Heart right ventricle (tissue), 16 donors: ENCODE data around the gene PRR18. TPM values are rescaled to one million over a fixed set of nuclear protein-coding genes. Genes with fewer than 3 reads are reported as not detected.

ENCODE experiments used
- ATAC-seq, 8 donors: fragments of 200-7000 bp; cut with Tn5 transposase; one replicate each; pipeline ENCODE4 v1.9.1; 2020; ENCODE audit warnings: mild to moderate bottlenecking in 8 of 8, moderate library complexity in 8 of 8, moderate number of reproducible peaks in 1 of 8
- DNase-seq, 2 donors: peaks; one replicate each; pipeline ENCODE4 v3.0.0-alpha.2; 2020
- H3K27ac ChIP-seq, 10 donors: fragments of 200-600 bp; sonication (generic) in 2 of 10; one replicate each; pipeline versions ENCODE4 v1.5.0 to v1.8.0; 2020 to 2022; ENCODE audit warnings: mild to moderate bottlenecking in 3 of 10
- H3K27me3 ChIP-seq, 7 donors: fragments of 200-600 bp; one replicate each; pipeline ENCODE4 v1.8.0; 2021 to 2022; ENCODE audit warnings: mild to moderate bottlenecking in 2 of 7
- H3K36me3 ChIP-seq, 9 donors: fragments of 200-600 bp; sonication (generic) in 1 of 9; one replicate each; pipeline versions ENCODE4 v1.5.0 to v1.8.0; 2020 to 2022; ENCODE audit warnings: mild to moderate bottlenecking in 2 of 9
- H3K4me1 ChIP-seq, 9 donors: fragments of 200-600 bp; sonication (generic) in 1 of 9; one replicate each; pipeline versions ENCODE4 v1.5.0 to v1.8.0; 2020 to 2022; ENCODE audit warnings: mild to moderate bottlenecking in 4 of 9
- H3K4me3 ChIP-seq, 10 donors: fragments of 200-600 bp; sonication (generic) in 2 of 10; one replicate each; pipeline versions ENCODE4 v1.5.0 to v1.8.0; 2020 to 2022; ENCODE audit warnings: mild to moderate bottlenecking in 7 of 10, moderate library complexity in 2 of 10
- H3K9me3 ChIP-seq, 11 donors: fragments of 200-600 bp in 10 of 11; sonication (generic) in 2 of 11; one replicate each; pipeline versions ENCODE4 v1.5.0 to v1.8.0; 2013 to 2022; ENCODE audit warnings: mild to moderate bottlenecking in 2 of 11, control low read depth in 1 of 11, moderate library complexity in 1 of 11
- WGBS, 2 donors: extraction: QIAGEN DNeasy Blood & Tissue Kit; methylation state at CpG; one replicate each; pipeline ENCODE4 v1.1.7; 2013; ENCODE audit warnings: inconsistent platforms in 1 of 2; 5-methylcytosine and 5-hydroxymethylcytosine counted together
- intact Hi-C, 10 donors: fragments of 100-400 bp; cut with DNase I; formaldehyde crosslinking; loops; one replicate each; pipeline versions ENCODE4 v1.11.1 to v1.14.2; 2022
- polyA plus RNA-seq, 2 donors: library from polyadenylated mRNA; stranded (reverse); fragments of 200-250 nt; gene quantifications; one replicate each; pipeline ENCODE4 v1.2.3, GENCODE V29; 2013
- total RNA-seq, 10 donors: library from RNA; stranded (reverse); fragmentation: NEBNext Ultra II Directional in 3 of 10; extraction: Animal tissue kit (Norgen Biotek cat#: 25700) in 3 of 10; gene quantifications; one replicate each; pipeline versions ENCODE4 v1.2.1 to v1.2.4, GENCODE V29; 2021 to 2023
- TF ChIP-seq, protein P1 (sequence below), 9 donors: fragments of 200-600 bp; sonication (generic) in 2 of 9; IDR thresholded peaks; one replicate each; pipeline versions ENCODE4 v1.5.0 to v1.8.0; 2021 to 2022; ENCODE audit warnings: antibody characterized with exemption in 9 of 9, mild to moderate bottlenecking in 5 of 9, moderate library complexity in 1 of 9
- donor health status: Arrhythmogenic right ventricular cardiomyopathy.
- donor health status: ischemic (EF 13 %, LVEDD 7.1; RV severe dilation, severe dysfunction).
- donor health status: healthy with polysubstance abuse.
- donor health status: DM: no; HTN: yes; CAD: no.
- donor health status: DM: no; HTN: no; CAD: no.
- donor health status: ischemic (EF 25% LVEDD 6.9; RV normal size, moderate dysfunction).
- donor health status: ischemic (EF 25% LVEDD 5.7; RV mildly dilated, moderate dysfunction).
- donor health status: healthy.
- donor health status: DM: yes; HTN: yes; CAD: no.
- donor health status: Ischemic cardiomyopathy.
- donor health status: ischemic (EF 35%, LVEDD 5.7; RV mildly dilated, moderate dysfunction).
- donor health status: nonischemic (EF 11% LVEDD 7.7; RV severe dilation, severe dysfunction).
- donor health status: DM: yes; HTN: yes; CAD: no.
- donor health status: PGD.
- donor health status: ischemic (EF 29% LVEDD 5.4; RV normal size, mild dysfunction).
- donor health status: nonischemic (EF 23%, LVEDD 6.1; RV moderate dilation, normal function).

Gene PRR18
- total and polyA plus RNA-seq, 12 donors, result 0.03 to 0.20 (median 0.11) TPM; not detected in 7

DNA sequence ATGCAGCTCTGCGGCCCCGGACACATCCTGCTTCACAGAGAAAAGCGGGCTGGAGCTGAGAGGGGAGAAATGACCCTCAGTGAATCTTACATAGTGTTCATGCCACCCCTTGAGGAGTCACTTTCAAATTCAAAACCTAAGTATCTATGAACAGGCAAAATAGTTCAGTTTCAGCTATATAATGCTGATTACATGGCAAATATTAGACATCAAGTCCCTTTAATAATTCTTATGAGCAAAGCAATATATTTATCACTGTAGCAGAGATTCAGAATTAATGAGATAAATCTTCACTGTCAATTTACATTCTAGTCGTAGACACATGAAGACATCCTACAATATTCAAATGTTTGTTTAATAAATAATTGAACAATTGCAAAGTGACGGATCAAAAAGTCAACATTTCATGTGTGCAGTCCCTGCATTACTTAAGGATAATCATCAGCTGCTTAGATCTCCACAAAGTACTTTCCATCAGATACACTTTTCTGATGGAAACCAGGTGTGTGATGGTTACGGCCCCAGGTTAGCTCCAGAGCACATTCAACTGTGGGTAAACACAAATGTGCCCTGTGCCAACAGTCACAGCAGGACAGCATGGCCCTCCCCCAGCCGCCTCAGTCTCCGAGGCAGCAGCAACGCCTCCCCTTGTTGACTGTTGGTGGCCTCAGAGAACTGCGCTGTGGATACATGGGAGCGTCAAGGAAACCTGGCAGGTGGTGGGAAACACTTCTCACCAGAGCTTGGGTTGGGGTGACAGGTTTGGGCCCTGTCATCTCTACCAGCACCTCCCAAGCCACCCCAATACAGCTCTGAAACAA is 787 bp upstream of the PRR18 start:
- ATAC-seq, result no peak
- Histone ChIP-seq H3K27ac (no peak overlapping the region), H3K27me3 (peaks cover 17 to 67% (median 53%) of the 10 kb centered on the region in 7 donors), H3K4me3 (peak overlapping the region in 5 of 10 donors; percentile 44 to 62 (median 54)), H3K36me3 (no peaks in the 10 kb centered on the region), H3K4me1 (peaks cover 0 to 13% (median 9%) of the 10 kb centered on the region in 9 donors), H3K9me3 (no peaks in the 10 kb centered on the region)
- no peak for DNase-seq
- TF ChIP-seq, protein P1, sequence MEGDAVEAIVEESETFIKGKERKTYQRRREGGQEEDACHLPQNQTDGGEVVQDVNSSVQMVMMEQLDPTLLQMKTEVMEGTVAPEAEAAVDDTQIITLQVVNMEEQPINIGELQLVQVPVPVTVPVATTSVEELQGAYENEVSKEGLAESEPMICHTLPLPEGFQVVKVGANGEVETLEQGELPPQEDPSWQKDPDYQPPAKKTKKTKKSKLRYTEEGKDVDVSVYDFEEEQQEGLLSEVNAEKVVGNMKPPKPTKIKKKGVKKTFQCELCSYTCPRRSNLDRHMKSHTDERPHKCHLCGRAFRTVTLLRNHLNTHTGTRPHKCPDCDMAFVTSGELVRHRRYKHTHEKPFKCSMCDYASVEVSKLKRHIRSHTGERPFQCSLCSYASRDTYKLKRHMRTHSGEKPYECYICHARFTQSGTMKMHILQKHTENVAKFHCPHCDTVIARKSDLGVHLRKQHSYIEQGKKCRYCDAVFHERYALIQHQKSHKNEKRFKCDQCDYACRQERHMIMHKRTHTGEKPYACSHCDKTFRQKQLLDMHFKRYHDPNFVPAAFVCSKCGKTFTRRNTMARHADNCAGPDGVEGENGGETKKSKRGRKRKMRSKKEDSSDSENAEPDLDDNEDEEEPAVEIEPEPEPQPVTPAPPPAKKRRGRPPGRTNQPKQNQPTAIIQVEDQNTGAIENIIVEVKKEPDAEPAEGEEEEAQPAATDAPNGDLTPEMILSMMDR (IDR thresholded peaks at IDR 0.05), result no peak
- WGBS, 2 donors, result 54 to 62% methylated on average over 11 of the region's 11 CpGs
- intact Hi-C loops, result no loop called here

DNA sequence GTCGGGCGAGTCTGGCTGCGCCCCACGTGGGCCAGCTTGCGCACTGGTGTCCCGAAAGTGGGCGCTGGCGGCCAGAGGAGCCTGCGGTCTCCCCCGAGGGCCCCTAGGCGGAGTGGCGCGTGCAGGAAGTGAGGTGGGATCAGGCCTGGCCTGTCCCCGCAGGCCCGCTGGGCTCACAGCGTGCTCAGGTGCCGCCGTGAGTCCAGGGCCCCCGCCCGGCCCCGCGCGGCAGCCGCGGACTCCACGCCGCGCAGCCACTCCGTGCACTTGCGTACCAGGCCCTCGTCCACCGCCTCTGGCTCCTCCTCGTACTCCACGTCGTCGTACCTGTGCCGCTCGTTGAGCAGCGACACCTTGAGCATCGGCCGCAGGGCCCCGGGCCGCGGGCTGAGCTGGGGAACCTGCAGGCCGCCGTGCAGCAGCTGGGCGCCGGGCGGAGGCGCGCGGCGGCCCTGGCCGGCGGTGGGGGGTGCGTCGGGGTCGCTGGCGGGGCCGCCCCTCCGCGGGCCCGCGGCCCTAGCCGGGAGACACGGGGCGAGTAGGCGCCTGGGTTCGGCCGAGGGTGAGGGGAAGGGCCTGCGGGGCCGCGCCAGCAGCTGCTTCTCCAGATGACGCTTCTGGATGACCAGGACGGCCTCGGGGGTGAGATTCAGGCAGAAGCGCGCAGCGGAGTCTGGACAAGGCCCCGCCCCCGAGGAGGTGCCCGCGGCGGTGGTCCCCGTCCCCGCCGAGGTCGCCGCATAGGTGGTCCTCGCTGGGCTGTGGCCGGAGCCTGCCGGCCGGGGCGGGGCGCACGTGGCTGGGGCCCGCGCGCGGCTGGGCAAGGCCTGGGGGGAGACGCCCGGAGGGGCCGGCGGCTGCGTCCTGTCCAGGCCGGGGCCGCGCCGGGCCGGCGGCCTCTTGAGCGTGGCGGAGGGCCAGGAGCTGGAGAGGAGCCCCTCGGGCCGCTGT is 835 bp downstream of the PRR18 start:
- Histone ChIP-seq H3K4me1 (peaks cover 0 to 13% (median 9%) of the 10 kb centered on the region in 9 donors), H3K36me3 (no peaks in the 10 kb centered on the region), H3K9me3 (no peaks in the 10 kb centered on the region), H3K27ac (no peak overlapping the region), H3K27me3 (peaks cover 17 to 82% (median 64%) of the 10 kb centered on the region in 7 donors), H3K4me3 (peak overlapping the region; percentile 41 to 62 (median 48))
- WGBS, 2 donors, result 3% methylated on average over 90 to 115 of the region's 115 CpGs
- ATAC-seq, result peak in 4 of 8 donors; percentile 22 to 49 (median 28)
- no peak for DNase-seq
- intact Hi-C loops, result no loop called here
- TF ChIP-seq, protein P1 (IDR thresholded peaks at IDR 0.05), result no peak

DNA sequence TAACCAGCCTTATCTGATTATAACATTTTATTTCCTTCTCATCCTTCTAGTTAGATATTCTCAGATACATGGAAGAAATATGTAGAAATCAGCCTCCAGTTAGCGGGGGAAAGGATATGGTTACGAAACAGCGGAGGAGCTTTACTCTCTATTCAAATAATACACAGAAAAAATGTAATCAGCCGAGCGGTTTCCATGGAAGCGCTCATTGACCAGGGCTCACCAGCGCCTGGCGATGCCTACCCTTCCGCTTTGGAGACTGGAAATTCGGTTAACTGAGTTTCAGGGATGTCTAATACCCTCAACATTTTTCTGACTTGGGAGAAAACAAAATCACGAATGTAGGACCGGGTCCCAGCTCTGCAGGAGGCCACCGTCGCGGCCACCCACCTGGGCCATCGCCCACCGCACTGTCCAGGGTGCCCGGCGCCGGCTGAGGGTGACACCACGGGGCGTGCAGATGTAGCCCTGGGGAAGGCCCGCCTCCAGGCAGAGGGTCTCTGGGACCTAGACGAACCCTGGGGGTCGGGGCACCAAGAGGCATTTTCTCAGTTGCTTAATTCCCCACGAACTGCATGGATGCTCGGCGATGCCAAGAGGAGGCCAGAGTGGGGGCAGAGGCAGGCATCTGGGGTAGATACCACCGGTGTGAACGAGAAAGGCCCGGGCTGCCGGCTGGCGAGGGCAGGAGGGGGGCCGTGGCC is 1.7 kb downstream of the PRR18 start:
- H3K9me3 ChIP-seq, result no peaks in the 10 kb centered on the region
- WGBS, 2 donors, result 62 to 64% methylated on average over 34 of the region's 34 CpGs
- no peak overlapping the region for H3K27ac ChIP-seq
- peaks cover 0 to 13% (median 9%) of the 10 kb centered on the region in 9 donors for H3K4me1 ChIP-seq
- DNase-seq (no peak), ATAC-seq (no peak)
- H3K4me3 ChIP-seq, result peak overlapping the region in 3 of 10 donors; percentile 46 to 62 (median 54)
- intact Hi-C loops, result no loop called here
- H3K36me3 ChIP-seq, result no peaks in the 10 kb centered on the region
- H3K27me3 ChIP-seq, result peaks cover 17 to 87% (median 67%) of the 10 kb centered on the region in 7 donors
- TF ChIP-seq, protein P1 (IDR thresholded peaks at IDR 0.05), result no peak
